HepG2 (cell line): ENCODE data around the gene SAMD4A. TPM values are rescaled to one million over a fixed set of nuclear protein-coding genes. Genes with fewer than 3 reads are reported as not detected.

Experiments
- ATAC-seq: fragments of 200-7000 bp; cut with Tn5 transposase; 3 replicates; pipeline ENCODE4 v1.9.1; 2020; ENCODE audit warnings: mild to moderate bottlenecking, moderate library complexity
- BruUV-seq: library from RNA; stranded (reverse); fragments of 400-500 nt; replicated peaks from 2 replicates; lab custom pipeline; 2021; lab: Mats Ljungman, UMichigan
- CTCF ChIA-PET: fragments of 300-600 bp; formaldehyde crosslinking; extraction: SDS; loops from one replicate; lab custom pipeline; 2021; ENCODE audit warnings: low total read pairs, inconsistent platforms, low intra/inter-chr PET ratio; lab: Yijun Ruan, JAX
- POLR2A ChIA-PET: fragments of 350-600 bp; sonication (Branson Sonifier 250); formaldehyde crosslinking; loops from one replicate; lab custom pipeline; 2020; ENCODE audit warnings: antibody characterized with exemption, inconsistent platforms; lab: Yijun Ruan, JAX
- DNase-seq: peaks from one replicate; pipeline ENCODE4 v3.0.0-alpha.2; 2015; ENCODE audit warnings: low spot score
- FAIRE-seq: peaks from 3 replicates; lab custom pipeline; 2011; peaks lifted over from hg19 to GRCh38; lab: Jason Lieb, UNC
- H2AFZ ChIP-seq: one replicate; pipeline ENCODE4 v1.6.1; 2011; ENCODE audit warnings: low read length, inconsistent platforms
- H3K27ac ChIP-seq: fragments of 300-600 bp; 3 replicates; pipeline ENCODE4 v1.8.0; 2011; ENCODE audit warnings: mixed run types, mild to moderate bottlenecking, mixed read lengths, low read length, inconsistent platforms; ENCODE audit not compliant: insufficient read depth; ENCODE audit errors: extremely low read length
- H3K27me3 ChIP-seq, 2 experiments: fragments of 200-600 bp in 1 of 2; 2 replicates in 1 of 2; 3 replicates in 1 of 2; pipeline versions ENCODE4 v1.6.0 to v1.8.0; 2011; ENCODE audit warnings: low read length in 2 of 2, mild to moderate bottlenecking in 2 of 2, moderate library complexity in 2 of 2, inconsistent platforms in 1 of 2; ENCODE audit not compliant: insufficient read depth in 2 of 2, control insufficient read depth in 1 of 2
- H3K36me3 ChIP-seq, 2 experiments: fragments of 200-600 bp in 1 of 2; replicated peaks in 1 of 2; 2 replicates in 1 of 2; 3 replicates in 1 of 2; pipeline versions ENCODE4 v1.5.1 to v1.8.0; 2011; ENCODE audit warnings: low read length in 2 of 2, inconsistent platforms in 1 of 2; ENCODE audit not compliant: insufficient read depth in 2 of 2, control insufficient read depth in 1 of 2
- H3K4me1 ChIP-seq: 2 replicates; pipeline ENCODE4 v1.5.1; 2012; ENCODE audit warnings: low read length, inconsistent platforms; ENCODE audit not compliant: insufficient read depth
- H3K4me2 ChIP-seq: 2 replicates; pipeline ENCODE4 v1.6.0; 2011; ENCODE audit warnings: low read depth, low read length, inconsistent platforms
- H3K4me3 ChIP-seq, 3 experiments: fragments of 200-600 bp in 1 of 3; sonication (generic), shearing (Covaris generic) in 1 of 3; replicated peaks in 1 of 3; 2 replicates each; pipeline ENCODE4 v1.5.1; 2011 to 2016; ENCODE audit warnings: low read length in 3 of 3, inconsistent platforms in 2 of 3, low read depth in 2 of 3, mild to moderate bottlenecking in 2 of 3, control low read depth in 1 of 3, mixed read lengths in 1 of 3; ENCODE audit not compliant: insufficient read depth in 1 of 3
- H3K79me2 ChIP-seq: one replicate; pipeline ENCODE4 v1.6.1; 2011; ENCODE audit warnings: low read length, inconsistent platforms; ENCODE audit not compliant: insufficient read depth
- H3K9ac ChIP-seq: 2 replicates; pipeline ENCODE4 v1.6.0; 2011; ENCODE audit warnings: mild to moderate bottlenecking, low read depth, low read length, inconsistent platforms; ENCODE audit not compliant: insufficient read depth
- H3K9me3 ChIP-seq: 2 replicates; pipeline ENCODE4 v1.5.1; 2012; ENCODE audit warnings: mild to moderate bottlenecking, low read length
- H4K20me1 ChIP-seq: 2 replicates; pipeline ENCODE4 v1.6.0; 2011; ENCODE audit warnings: inconsistent platforms, mild to moderate bottlenecking, low read length, moderate library complexity; ENCODE audit not compliant: insufficient read depth
- HMG20A ChIP-seq: IDR thresholded peaks from 2 replicates; pipeline ENCODE4 v1.6.1; 2016; ENCODE audit warnings: borderline replicate concordance
- SOX6 ChIP-seq, 2 experiments: fragments of 450-650 bp in 1 of 2; sonication (generic) in 1 of 2; formaldehyde crosslinking in 1 of 2; IDR thresholded peaks; 2 replicates each; pipeline versions ENCODE4 v1.4.0 to v1.6.1; 2017 to 2020; ENCODE audit warnings: antibody characterized with exemption in 1 of 2, mild to moderate bottlenecking in 1 of 2, missing genetic modification reagents in 1 of 2
- ZIK1 ChIP-seq: sonication (generic); formaldehyde crosslinking; IDR thresholded peaks from 2 replicates; pipeline ENCODE4 v1.5.0; 2020; ENCODE audit warnings: mild to moderate bottlenecking, low read depth, missing genetic modification reagents, borderline replicate concordance
- ZNF263 ChIP-seq: sonication (generic); formaldehyde crosslinking; IDR thresholded peaks from 2 replicates; pipeline ENCODE4 v1.4.0; 2020; ENCODE audit warnings: missing genetic modification reagents
- WGBS: methylation state at CpG from one replicate; pipeline ENCODE4 v1.1.6; 2017; ENCODE audit warnings: low lambda C conversion rate; 5-methylcytosine and 5-hydroxymethylcytosine counted together
- in situ Hi-C: cut with HindIII; loops from 2 replicates; pipeline ENCODE4 v1.10.0; 2017; ENCODE audit warnings: low pct_unique_long_range_greater_than_20kb; ENCODE audit not compliant: extremely low pct_ligation_motif_present
- intact Hi-C: fragments of 100-400 bp; cut with micrococcal nuclease; formaldehyde crosslinking; loops from one replicate; pipeline ENCODE4 v1.10.0; 2022; ENCODE audit not compliant: unreplicated experiment
- polyA plus RNA-seq, 8 experiments: library from polyadenylated mRNA; depleted of rRNA in 3 of 8; stranded (reverse) in 7 of 8; unstranded in 1 of 8; fragments of >200 nt; fragmentation: Illumina TruSeq in 4 of 8; extraction: Trizol in 4 of 8; gene quantifications; 2 replicates each; pipeline versions ENCODE4 v1.2.1 to v1.2.3, GENCODE V29; 2011 to 2016; ENCODE audit warnings: low read depth in 4 of 8, missing spikeins in 1 of 8, mixed read lengths in 1 of 8; ENCODE audit not compliant: insufficient read depth in 1 of 8
- total RNA-seq, 5 experiments: library from RNA; depleted of rRNA; stranded (reverse); fragments of >200 nt; fragmentation: Illumina TruSeq; extraction: Trizol; gene quantifications; 2 replicates each; pipeline ENCODE4 v1.2.3, GENCODE V29; 2016; ENCODE audit warnings: low read depth in 1 of 5
- TF ChIP-seq, protein P1 (sequence below): sonication (generic); formaldehyde crosslinking; IDR thresholded peaks from 2 replicates; pipeline ENCODE4 v1.4.0; 2020; ENCODE audit warnings: mild to moderate bottlenecking, missing genetic modification reagents

The SAMD4A gene
- total and polyA plus RNA-seq, 2 of the 13 experiments (the other 11 are each of a cell fraction or from before 2014, with no cell fraction given) = 11.8 to 13.0 TPM

DNA sequence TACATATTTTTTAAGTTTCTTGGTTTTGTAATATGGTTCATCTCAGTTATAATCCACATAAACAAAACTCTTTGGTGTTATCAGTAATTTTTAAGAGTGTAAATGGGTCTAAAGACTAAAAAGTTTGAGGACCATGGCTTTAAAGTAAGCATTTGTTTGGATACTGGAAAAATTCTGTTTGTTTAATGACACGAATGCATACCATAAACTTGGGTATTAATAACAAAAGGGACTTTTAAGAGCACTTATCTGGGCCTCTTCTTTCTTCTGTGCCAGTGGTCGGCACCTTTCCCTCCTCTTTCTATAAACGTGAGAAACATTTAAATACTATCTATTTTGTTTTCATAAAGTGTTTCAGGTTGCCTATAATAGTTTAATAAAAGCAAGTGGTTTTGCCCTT is 47.4 kb downstream of the SAMD4A start:
- in situ Hi-C loops = no loop called here
- intact Hi-C loops = no loop called here
- BruUV-seq = no TSS peak
- Histone ChIP-seq H2AFZ (no peak overlapping the region), H3K4me3 (no peak overlapping the region), H3K9ac (no peak overlapping the region), H3K27me3 (no peaks in the 10 kb centered on the region), H3K36me3 (peaks cover 2 to 11% of the 10 kb centered on the region in 2 experiments; a peak in 3 of 5 replicates), H3K27ac (no peak overlapping the region), H3K4me1 (peaks cover 39% of the 10 kb centered on the region), H3K4me2 (no peak overlapping the region), H3K79me2 (peaks cover 28% of the 10 kb centered on the region), H4K20me1 (no peaks in the 10 kb centered on the region; the same call in 1 of the 2 replicates), H3K9me3 (no peaks in the 10 kb centered on the region)
- no peak for TF ChIP-seq HMG20A (CRISPR knock-in tag)
- no peak for TF ChIP-seq ZNF263 (CRISPR knock-in tag)
- TF ChIP-seq, protein P1, sequence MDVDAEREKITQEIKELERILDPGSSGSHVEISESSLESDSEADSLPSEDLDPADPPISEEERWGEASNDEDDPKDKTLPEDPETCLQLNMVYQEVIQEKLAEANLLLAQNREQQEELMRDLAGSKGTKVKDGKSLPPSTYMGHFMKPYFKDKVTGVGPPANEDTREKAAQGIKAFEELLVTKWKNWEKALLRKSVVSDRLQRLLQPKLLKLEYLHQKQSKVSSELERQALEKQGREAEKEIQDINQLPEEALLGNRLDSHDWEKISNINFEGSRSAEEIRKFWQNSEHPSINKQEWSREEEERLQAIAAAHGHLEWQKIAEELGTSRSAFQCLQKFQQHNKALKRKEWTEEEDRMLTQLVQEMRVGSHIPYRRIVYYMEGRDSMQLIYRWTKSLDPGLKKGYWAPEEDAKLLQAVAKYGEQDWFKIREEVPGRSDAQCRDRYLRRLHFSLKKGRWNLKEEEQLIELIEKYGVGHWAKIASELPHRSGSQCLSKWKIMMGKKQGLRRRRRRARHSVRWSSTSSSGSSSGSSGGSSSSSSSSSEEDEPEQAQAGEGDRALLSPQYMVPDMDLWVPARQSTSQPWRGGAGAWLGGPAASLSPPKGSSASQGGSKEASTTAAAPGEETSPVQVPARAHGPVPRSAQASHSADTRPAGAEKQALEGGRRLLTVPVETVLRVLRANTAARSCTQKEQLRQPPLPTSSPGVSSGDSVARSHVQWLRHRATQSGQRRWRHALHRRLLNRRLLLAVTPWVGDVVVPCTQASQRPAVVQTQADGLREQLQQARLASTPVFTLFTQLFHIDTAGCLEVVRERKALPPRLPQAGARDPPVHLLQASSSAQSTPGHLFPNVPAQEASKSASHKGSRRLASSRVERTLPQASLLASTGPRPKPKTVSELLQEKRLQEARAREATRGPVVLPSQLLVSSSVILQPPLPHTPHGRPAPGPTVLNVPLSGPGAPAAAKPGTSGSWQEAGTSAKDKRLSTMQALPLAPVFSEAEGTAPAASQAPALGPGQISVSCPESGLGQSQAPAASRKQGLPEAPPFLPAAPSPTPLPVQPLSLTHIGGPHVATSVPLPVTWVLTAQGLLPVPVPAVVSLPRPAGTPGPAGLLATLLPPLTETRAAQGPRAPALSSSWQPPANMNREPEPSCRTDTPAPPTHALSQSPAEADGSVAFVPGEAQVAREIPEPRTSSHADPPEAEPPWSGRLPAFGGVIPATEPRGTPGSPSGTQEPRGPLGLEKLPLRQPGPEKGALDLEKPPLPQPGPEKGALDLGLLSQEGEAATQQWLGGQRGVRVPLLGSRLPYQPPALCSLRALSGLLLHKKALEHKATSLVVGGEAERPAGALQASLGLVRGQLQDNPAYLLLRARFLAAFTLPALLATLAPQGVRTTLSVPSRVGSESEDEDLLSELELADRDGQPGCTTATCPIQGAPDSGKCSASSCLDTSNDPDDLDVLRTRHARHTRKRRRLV (CRISPR knock-in tag) = no peak
- TF ChIP-seq ZIK1 (CRISPR knock-in tag) = no peak
- no peak for TF ChIP-seq SOX6 (IDR thresholded peaks at IDR 0.05)
- no peak for TF ChIP-seq SOX6 (CRISPR knock-in tag; IDR thresholded peaks at IDR 0.05)
- FAIRE-seq (no peak), DNase-seq (no peak), ATAC-seq (no peak)
- CTCF ChIA-PET = no interaction called here
- POLR2A ChIA-PET = no interaction called here
- WGBS = 84% methylated on average over 3 of the region's 3 CpGs
